ENCODE results near the gene CD44.

Gene CD44

GRCh38 chr11:35237860-35238715 is 99.1 kb downstream of the CD44 start:
- no peaks in the 10 kb centered on the region for H3K79me2 ChIP-seq (ENCODE audit: insufficient read depth, low read depth)
- TF ChIP-seq, protein P1, sequence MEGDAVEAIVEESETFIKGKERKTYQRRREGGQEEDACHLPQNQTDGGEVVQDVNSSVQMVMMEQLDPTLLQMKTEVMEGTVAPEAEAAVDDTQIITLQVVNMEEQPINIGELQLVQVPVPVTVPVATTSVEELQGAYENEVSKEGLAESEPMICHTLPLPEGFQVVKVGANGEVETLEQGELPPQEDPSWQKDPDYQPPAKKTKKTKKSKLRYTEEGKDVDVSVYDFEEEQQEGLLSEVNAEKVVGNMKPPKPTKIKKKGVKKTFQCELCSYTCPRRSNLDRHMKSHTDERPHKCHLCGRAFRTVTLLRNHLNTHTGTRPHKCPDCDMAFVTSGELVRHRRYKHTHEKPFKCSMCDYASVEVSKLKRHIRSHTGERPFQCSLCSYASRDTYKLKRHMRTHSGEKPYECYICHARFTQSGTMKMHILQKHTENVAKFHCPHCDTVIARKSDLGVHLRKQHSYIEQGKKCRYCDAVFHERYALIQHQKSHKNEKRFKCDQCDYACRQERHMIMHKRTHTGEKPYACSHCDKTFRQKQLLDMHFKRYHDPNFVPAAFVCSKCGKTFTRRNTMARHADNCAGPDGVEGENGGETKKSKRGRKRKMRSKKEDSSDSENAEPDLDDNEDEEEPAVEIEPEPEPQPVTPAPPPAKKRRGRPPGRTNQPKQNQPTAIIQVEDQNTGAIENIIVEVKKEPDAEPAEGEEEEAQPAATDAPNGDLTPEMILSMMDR (conservative IDR thresholded peaks at IDR 0.05; ENCODE audit: low read depth, low read length): peak; percentile 98
- H3K4me2 ChIP-seq: no peak overlapping the region
- H3K4me3 ChIP-seq (IDR thresholded peaks at IDR 0.05; ENCODE audit: insufficient read depth, low read depth, low read length): no peak overlapping the region
- no peak overlapping the region for H3K9ac ChIP-seq
- no peaks in the 10 kb centered on the region for H3K4me1 ChIP-seq (ENCODE audit: low read depth, poor library complexity, severe bottlenecking)
- H2AFZ ChIP-seq (ENCODE audit: low read depth): 0 out of 2 replicates have a peak overlapping the region, but pooled peaks have one; percentile 8
- no peaks in the 10 kb centered on the region for H3K36me3 ChIP-seq (ENCODE audit: insufficient read depth)
- H3K27me3 ChIP-seq (ENCODE audit: insufficient read depth, low read depth): no peaks in the 10 kb centered on the region
- H3K27ac ChIP-seq: no peak overlapping the region
- H4K20me1 ChIP-seq (ENCODE audit: insufficient read depth): no peaks in the 10 kb centered on the region

DNA sequence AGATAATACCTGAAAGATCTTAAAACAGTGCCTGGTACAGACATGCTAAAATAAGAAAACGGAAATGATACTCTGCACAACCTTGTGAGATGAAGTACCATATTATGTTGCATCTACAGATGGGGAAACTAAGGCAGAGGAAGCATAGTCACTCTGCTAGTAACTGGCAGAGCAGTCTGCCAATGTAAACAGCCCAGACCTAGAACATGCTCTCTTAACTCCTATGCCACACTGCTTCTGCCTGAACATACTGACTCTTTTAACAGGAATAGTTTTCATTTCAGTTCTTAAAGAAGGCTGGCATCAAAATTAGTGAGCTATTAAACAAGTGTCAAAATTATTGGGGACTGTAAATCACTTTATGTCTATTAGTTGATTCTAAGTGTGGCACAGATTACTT is 99.9 kb downstream of the CD44 start:
- H4K20me1 ChIP-seq (ENCODE audit: insufficient read depth): no peaks in the 10 kb centered on the region
- H3K4me2 ChIP-seq: no peak overlapping the region
- no peak overlapping the region for H2AFZ ChIP-seq (ENCODE audit: low read depth)
- H3K79me2 ChIP-seq (ENCODE audit: insufficient read depth, low read depth): no peaks in the 10 kb centered on the region
- no peaks in the 10 kb centered on the region for H3K4me1 ChIP-seq (ENCODE audit: low read depth, poor library complexity, severe bottlenecking)
- no peak overlapping the region for H3K9ac ChIP-seq
- no peak overlapping the region for H3K4me3 ChIP-seq (IDR thresholded peaks at IDR 0.05; ENCODE audit: insufficient read depth, low read depth, low read length)
- no peaks in the 10 kb centered on the region for H3K36me3 ChIP-seq (ENCODE audit: insufficient read depth)
- no peaks in the 10 kb centered on the region for H3K27me3 ChIP-seq (ENCODE audit: insufficient read depth, low read depth)
- TF ChIP-seq, protein P1 (conservative IDR thresholded peaks at IDR 0.05; ENCODE audit: low read depth, low read length): no peak
- no peak overlapping the region for H3K27ac ChIP-seq

DNA sequence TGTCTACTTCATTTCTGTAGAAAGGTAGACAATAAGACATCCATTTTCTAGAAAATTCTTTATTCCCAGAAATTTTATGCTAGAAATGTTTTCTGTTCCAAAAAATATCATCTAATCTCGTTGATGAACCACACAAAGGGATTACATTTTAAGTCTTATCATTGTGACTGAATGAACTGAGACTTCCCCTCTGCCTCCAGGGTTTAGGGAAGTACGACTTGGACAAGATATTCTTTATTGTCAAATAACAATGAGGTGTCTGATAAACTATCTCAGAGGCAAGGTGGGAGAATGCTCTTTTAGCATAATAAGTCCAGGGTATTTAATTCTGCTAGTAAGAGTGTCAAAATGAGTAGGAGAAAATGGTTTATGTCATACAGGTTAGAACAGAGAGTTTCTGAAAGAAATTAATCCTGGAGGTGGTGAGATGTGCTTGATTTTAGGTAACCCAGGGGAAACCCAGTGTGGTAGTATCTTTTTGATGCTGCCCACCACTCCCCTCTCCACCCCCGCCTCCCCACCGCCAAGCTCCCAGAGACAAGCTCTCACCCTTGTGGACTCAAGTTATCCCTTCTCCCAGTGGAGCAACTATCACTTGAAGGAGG is 100.6 kb downstream of the CD44 start:
- Histone ChIP-seq H3K4me3 (IDR thresholded peaks at IDR 0.05; ENCODE audit: insufficient read depth, low read depth, low read length) (no peak overlapping the region), H2AFZ (ENCODE audit: low read depth) (no peak overlapping the region), H3K9ac (no peak overlapping the region), H3K4me1 (ENCODE audit: low read depth, poor library complexity, severe bottlenecking) (no peaks in the 10 kb centered on the region), H4K20me1 (ENCODE audit: insufficient read depth) (no peaks in the 10 kb centered on the region), H3K36me3 (ENCODE audit: insufficient read depth) (no peaks in the 10 kb centered on the region), H3K79me2 (ENCODE audit: insufficient read depth, low read depth) (no peaks in the 10 kb centered on the region), H3K27ac (no peak overlapping the region), H3K27me3 (ENCODE audit: insufficient read depth, low read depth) (no peaks in the 10 kb centered on the region), H3K4me2 (no peak overlapping the region)
- TF ChIP-seq, protein P1 (conservative IDR thresholded peaks at IDR 0.05; ENCODE audit: low read depth, low read length): no peak

DNA sequence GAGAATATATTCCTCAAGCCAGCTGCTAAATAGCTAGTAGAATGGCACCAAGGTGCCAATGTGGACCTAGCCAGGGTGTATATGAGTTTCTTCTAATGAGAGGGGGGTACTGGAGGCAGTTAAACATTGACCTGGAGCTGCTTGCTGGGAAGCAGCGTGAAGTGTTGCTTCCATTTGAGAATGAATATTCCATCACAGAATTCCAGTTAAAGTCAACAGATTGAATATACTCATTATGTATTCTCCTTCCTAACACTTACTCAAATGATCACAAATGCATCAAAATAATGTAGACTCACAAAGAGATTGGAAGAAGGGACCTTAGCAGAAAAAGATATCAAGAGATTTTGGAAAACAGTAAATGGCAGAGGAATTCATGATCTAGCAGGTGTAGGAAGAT is 102.1 kb downstream of the CD44 start:
- H3K27me3 ChIP-seq (ENCODE audit: insufficient read depth, low read depth): no peaks in the 10 kb centered on the region
- H3K9ac ChIP-seq: no peak overlapping the region
- TF ChIP-seq, protein P1 (conservative IDR thresholded peaks at IDR 0.05; ENCODE audit: low read depth, low read length): no peak
- no peak overlapping the region for H3K27ac ChIP-seq
- no peak overlapping the region for H2AFZ ChIP-seq (ENCODE audit: low read depth)
- H3K36me3 ChIP-seq (ENCODE audit: insufficient read depth): no peaks in the 10 kb centered on the region
- H3K4me3 ChIP-seq (IDR thresholded peaks at IDR 0.05; ENCODE audit: insufficient read depth, low read depth, low read length): no peak overlapping the region
- no peaks in the 10 kb centered on the region for H4K20me1 ChIP-seq (ENCODE audit: insufficient read depth)
- H3K4me1 ChIP-seq (ENCODE audit: low read depth, poor library complexity, severe bottlenecking): no peaks in the 10 kb centered on the region
- H3K4me2 ChIP-seq: no peak overlapping the region
- no peaks in the 10 kb centered on the region for H3K79me2 ChIP-seq (ENCODE audit: insufficient read depth, low read depth)

All from KMS-11 (cell line).